Measurements from ENCODE around the gene RAB18. TPM values are rescaled to one million over a fixed set of nuclear protein-coding genes. Genes with fewer than 3 reads are reported as not detected.

The RAB18 gene
- total RNA-seq, 1 donor from 2014 or later, result 45.9 TPM

- H3K27me3 ChIP-seq (ENCODE audit: control insufficient read depth, insufficient read depth, low read length), result no peaks in the 10 kb centered on the region
- no peak for DNase-seq (ENCODE audit: low read depth)
- no peak overlapping the region for H3K4me3 ChIP-seq (ENCODE audit: low read depth, low read length)
- no peaks in the 10 kb centered on the region for H3K36me3 ChIP-seq (ENCODE audit: control insufficient read depth, insufficient read depth, low read length)
- no peak for TF ChIP-seq CTCF (IDR thresholded peaks at IDR 0.05; ENCODE audit: insufficient read depth, low read length, poor library complexity, severe bottlenecking)
Observed at GRCh38 chr10:27547482-27547881, 43.4 kb downstream of the RAB18 start.

GRCh38 chr10:27550823-27551222 is 46.7 kb downstream of the RAB18 start:
- no peak for DNase-seq (ENCODE audit: low read depth)
- no peak for TF ChIP-seq CTCF (IDR thresholded peaks at IDR 0.05; ENCODE audit: insufficient read depth, low read length, poor library complexity, severe bottlenecking)
- Histone ChIP-seq H3K36me3 (ENCODE audit: control insufficient read depth, insufficient read depth, low read length) (no peaks in the 10 kb centered on the region), H3K4me3 (ENCODE audit: low read depth, low read length) (no peak overlapping the region), H3K27me3 (ENCODE audit: control insufficient read depth, insufficient read depth, low read length) (no peaks in the 10 kb centered on the region)

GRCh38 chr10:27558612-27559020 is 54.5 kb downstream of the RAB18 start:
- H3K36me3 ChIP-seq (ENCODE audit: control insufficient read depth, insufficient read depth, low read length), result no peaks in the 10 kb centered on the region
- peak; percentile 65 for TF ChIP-seq CTCF (IDR thresholded peaks at IDR 0.05; ENCODE audit: insufficient read depth, low read length, poor library complexity, severe bottlenecking)
- no peak overlapping the region for H3K4me3 ChIP-seq (ENCODE audit: low read depth, low read length)
- no peaks in the 10 kb centered on the region for H3K27me3 ChIP-seq (ENCODE audit: control insufficient read depth, insufficient read depth, low read length)
- DNase-seq (ENCODE audit: low read depth), result peak; percentile 10

- TF ChIP-seq CTCF (IDR thresholded peaks at IDR 0.05; ENCODE audit: insufficient read depth, low read length, poor library complexity, severe bottlenecking), result no peak
- no peaks in the 10 kb centered on the region for H3K36me3 ChIP-seq (ENCODE audit: control insufficient read depth, insufficient read depth, low read length)
- no peak for DNase-seq (ENCODE audit: low read depth)
- H3K4me3 ChIP-seq (ENCODE audit: low read depth, low read length), result no peak overlapping the region
- no peaks in the 10 kb centered on the region for H3K27me3 ChIP-seq (ENCODE audit: control insufficient read depth, insufficient read depth, low read length)
Observed at GRCh38 chr10:27561334-27561733, 57.2 kb downstream of the RAB18 start.

- DNase-seq (ENCODE audit: low read depth), result no peak
- TF ChIP-seq CTCF (IDR thresholded peaks at IDR 0.05; ENCODE audit: insufficient read depth, low read length, poor library complexity, severe bottlenecking), result no peak
- Histone ChIP-seq H3K36me3 (ENCODE audit: control insufficient read depth, insufficient read depth, low read length) (no peaks in the 10 kb centered on the region), H3K27me3 (ENCODE audit: control insufficient read depth, insufficient read depth, low read length) (no peaks in the 10 kb centered on the region), H3K4me3 (ENCODE audit: low read depth, low read length) (no peak overlapping the region)
Observed at GRCh38 chr10:27564398-27564797, 60.3 kb downstream of the RAB18 start.

GRCh38 chr10:27564880-27565279 is 60.8 kb downstream of the RAB18 start:
- no peak for DNase-seq (ENCODE audit: low read depth)
- no peak for TF ChIP-seq CTCF (IDR thresholded peaks at IDR 0.05; ENCODE audit: insufficient read depth, low read length, poor library complexity, severe bottlenecking)
- H3K27me3 ChIP-seq (ENCODE audit: control insufficient read depth, insufficient read depth, low read length), result no peaks in the 10 kb centered on the region

More at GRCh38 chr10:27564880-27565279, 60.8 kb downstream of the RAB18 start:
- Histone ChIP-seq H3K4me3 (ENCODE audit: low read depth, low read length) (no peak overlapping the region), H3K36me3 (ENCODE audit: control insufficient read depth, insufficient read depth, low read length) (no peaks in the 10 kb centered on the region)
